GM18907 (cell line): ENCODE measurements around the gene ARL14EPL.
"Not testable (repeated sequence)": the region's sequence is repeated elsewhere in the genome, so short reads cannot be mapped to it uniquely, and the experiment has no call there.

Source experiments
- ATAC-seq: cut with Tn5 transposase; IDR thresholded peaks from one replicate; pipeline ENCODE4 v1.9.1; 2021; ENCODE audit warnings: mild to moderate bottlenecking, moderate library complexity; ENCODE audit not compliant: unreplicated experiment

The ARL14EPL gene

GRCh38 chr5:116046261-116046660, 14.0 kb downstream of the ARL14EPL start:
- no peak for ATAC-seq

DNA sequence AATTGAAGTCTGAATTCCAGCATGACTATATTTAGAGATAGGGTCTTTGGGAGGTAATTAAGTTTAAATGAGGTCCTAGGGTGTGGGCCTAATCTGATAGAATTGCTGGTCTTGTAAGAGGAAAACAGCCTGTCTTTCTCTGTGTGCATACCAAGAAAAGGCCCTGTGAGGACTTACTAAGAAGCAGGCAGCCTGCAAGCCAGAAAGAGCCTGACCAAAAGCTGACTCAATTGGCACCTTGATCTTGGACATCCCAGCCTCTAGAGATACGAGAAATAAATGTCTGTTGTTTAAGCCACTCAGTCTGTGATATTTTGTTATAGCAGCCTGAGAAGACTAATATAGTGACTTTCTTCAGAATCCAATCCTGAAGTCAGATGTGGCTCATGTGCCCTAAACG, 14.6 kb downstream of the ARL14EPL start:
- no peak for ATAC-seq

GRCh38 chr5:116058346-116058936, 26.2 kb downstream of the ARL14EPL start:
- ATAC-seq: no peak

DNA sequence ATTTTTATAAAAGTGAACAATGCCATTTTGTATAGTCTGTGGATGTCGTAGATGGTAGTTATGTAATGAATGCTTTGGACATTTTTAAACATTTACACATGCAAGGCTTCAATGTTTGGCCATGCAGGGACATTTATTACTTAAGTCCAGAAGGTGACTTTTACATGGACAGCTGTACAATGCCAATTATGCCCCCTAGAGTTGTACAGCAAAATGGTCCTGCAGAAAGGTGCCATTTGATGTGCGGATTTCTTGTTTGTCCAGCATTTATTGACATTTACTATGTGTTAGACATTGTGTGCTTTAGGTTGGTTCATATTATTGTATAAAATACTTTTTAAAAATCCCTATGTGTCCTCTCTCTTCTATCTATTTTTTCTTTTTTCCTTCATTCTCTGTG, 30.1 kb downstream of the ARL14EPL start:
- no peak for ATAC-seq

DNA sequence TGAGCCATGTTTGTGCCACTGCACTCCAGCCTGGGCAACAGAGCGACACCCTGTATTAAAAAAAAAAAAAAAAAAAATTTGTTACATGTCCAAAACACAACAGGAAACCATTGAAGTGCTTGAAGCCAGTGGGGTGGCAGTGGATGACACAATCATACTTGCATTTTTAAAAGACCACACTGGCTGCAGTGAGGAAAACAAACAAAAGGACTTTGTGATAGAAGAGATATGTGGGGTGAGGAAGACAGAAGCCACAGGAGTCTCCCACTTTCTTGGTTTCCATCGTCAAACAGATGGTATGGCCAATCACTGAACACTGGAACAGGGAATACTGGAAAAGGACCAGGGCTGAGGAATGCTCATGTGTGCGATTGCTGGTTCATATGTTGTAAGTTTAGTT, 31.7 kb downstream of the ARL14EPL start:
- ATAC-seq: no peak

GRCh38 chr5:116068028-116068632, 35.9 kb downstream of the ARL14EPL start:
- ATAC-seq: no peak

DNA sequence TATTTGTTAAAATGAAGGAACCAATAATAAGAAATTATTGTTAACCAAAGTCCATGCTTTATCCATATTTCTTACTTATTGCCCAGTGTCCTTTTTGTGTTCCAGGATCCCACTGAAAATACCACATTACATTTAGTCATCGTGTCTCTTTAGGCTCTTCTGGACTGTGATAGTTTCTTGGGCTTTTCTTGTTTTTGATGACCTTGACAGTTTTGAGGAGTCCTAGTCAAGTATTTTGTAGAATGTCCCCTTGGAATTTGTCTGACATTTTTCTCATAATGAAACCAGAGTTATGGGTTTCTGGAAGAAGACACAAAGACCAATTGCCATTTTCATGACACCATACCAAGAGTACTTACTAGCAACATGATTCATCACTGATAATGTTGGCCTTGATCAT, 38.9 kb downstream of the ARL14EPL start:
- no peak for ATAC-seq

- ATAC-seq: no peak
Observed at GRCh38 chr5:116075191-116075831, 43.0 kb downstream of the ARL14EPL start.

GRCh38 chr5:116076496-116076895, 44.2 kb downstream of the ARL14EPL start:
- ATAC-seq: peak; percentile 99

- ATAC-seq: no peak
Observed at GRCh38 chr5:116078199-116078598, 45.9 kb downstream of the ARL14EPL start.

GRCh38 chr5:116084287-116084691, 52.0 kb downstream of the ARL14EPL start:
- peak; percentile 38 for ATAC-seq

DNA sequence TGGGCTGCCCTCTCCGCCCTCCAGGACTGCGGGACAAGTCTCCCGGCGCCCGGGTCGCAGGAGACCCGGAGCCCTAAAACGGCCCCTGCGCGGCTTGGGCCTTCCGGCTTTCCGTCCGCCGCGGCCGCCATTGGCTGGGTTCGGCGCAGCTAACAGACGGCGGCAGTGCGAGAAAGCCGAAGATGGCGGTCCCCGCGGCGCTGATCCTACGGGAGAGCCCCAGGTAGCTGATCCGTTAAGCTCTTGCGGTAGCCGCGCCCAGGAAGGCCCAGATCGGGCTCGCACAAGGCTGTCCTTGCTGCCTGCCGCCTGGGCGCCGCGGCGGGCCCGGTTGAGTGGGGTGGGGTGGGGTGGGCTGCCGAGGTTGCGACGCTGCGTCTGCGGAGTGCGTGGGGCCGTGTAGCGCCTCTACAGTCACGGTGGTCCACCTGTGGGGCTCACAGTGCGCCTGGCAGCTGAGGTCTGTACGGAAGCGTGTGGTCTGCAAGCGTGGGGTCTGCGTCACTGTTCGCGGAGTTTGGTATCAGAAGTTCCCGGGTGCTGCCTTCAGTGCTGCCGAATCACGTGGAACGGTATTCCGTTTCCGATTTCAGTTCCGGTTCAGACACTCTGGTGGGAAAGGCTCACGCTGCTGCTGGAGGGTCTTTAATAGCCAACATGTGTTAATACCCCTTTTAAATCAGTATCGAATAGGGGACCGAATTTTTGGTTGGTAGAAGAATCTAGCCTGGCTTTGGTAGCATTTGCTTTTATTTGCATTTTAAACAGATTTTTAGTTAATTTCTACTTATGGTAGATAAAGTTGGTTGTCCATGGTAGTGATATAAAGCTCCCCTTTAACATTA, 52.8 kb downstream of the ARL14EPL start, which contains the start of gene COMMD10:
Gene COMMD10, plus strand, starts transcription at position 155 of the 845 bp plus-strand sequence.
- peak; percentile 97 for ATAC-seq

DNA sequence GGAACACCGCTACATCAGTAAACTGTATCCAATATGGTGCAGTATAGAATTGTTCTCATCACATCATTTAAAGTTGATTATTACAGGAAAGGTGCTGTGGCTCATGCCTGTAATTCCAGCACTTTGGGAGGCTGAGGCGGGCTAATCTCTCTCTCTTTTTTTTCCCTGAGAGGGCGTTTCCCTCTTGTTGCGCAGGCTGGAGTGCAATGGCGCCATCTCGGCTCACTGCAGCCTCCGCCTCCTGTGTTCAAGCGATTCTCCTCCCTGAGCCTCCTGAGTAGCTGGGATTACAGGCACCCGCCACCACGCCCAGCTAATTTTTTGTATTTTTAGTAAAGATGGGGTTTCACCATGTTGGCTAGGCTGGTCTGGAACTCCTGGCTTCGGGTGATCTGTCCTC, 54.0 kb downstream of the ARL14EPL start:
- ATAC-seq: not testable (repeated sequence)

- ATAC-seq: no peak
Observed at GRCh38 chr5:116088062-116088461, 55.8 kb downstream of the ARL14EPL start.

- ATAC-seq: no peak
Observed at GRCh38 chr5:116090302-116090701, 58.0 kb downstream of the ARL14EPL start.

- ATAC-seq: no peak
Observed at GRCh38 chr5:116091416-116091815, 59.1 kb downstream of the ARL14EPL start.

- ATAC-seq: no peak
Observed at GRCh38 chr5:116097301-116097700, 65.0 kb downstream of the ARL14EPL start.

DNA sequence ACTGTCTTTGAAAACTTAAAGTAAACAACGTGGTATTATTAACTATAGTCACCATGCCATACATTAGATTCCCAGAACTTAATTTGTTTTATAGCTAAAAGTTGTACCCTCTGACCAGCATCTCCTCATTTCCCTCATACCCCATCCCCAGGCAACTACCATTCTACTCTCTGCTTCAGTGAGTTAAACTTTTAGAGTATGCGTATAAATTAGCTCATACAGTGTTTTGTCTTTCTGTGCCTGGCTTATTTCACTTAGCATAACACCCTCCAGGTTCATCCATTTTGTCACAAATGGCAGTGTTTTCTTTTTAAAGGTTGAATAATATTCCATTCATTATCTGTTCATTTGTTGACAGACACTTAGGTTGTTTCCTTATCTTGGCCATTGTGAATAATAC, 66.7 kb downstream of the ARL14EPL start:
- no peak for ATAC-seq

- not testable (repeated sequence) for ATAC-seq
Observed at GRCh38 chr5:116104941-116105340, 72.7 kb downstream of the ARL14EPL start.
